Body of pancreas (tissue), 4 donors: ENCODE data around the gene ASCC1.

Experiments
- CTCF ChIP-seq, 7 experiments: fragments of 450-650 bp in 4 of 7; fragments of 200-600 bp in 3 of 7; sonication (generic) in 3 of 7; IDR thresholded peaks; one replicate each; pipeline ENCODE4 v1.5.1; 2016 to 2019; ENCODE audit warnings: antibody characterized with exemption in 7 of 7
- POLR2A ChIP-seq, 3 donors: fragments of 450-650 bp; IDR thresholded peaks; one replicate each; pipeline ENCODE4 v1.6.1; 2016; ENCODE audit warnings: antibody characterized with exemption in 3 of 3, mild to moderate bottlenecking in 2 of 3

- TF ChIP-seq CTCF (IDR thresholded peaks at IDR 0.05): no peak
- peak in 1 of 3 donors; percentile 5 for TF ChIP-seq POLR2A (IDR thresholded peaks at IDR 0.05)
These were observed 18.6 kb upstream of the ASCC1 start for GRCh38 chr10:72234560-72235095.
